Inflammatory macrophage treated with lipopolysaccharide for 1 hour (primary cell): Measurements from ENCODE around the gene PRKRIP1.
"Not testable (repeated sequence)": the region's sequence is repeated elsewhere in the genome, so short reads cannot be mapped to it uniquely, and the experiment has no call there.

Experiments used
- DNase-seq, 2 donors: peaks; one replicate each; pipeline ENCODE4 v3.0.0-alpha.2; 2020 to 2022

The PRKRIP1 gene

GRCh38 chr7:102404005-102404861, 8.1 kb downstream of the PRKRIP1 start:
- peak; percentile 60 to 69 for DNase-seq

GRCh38 chr7:102404862-102405188, 8.7 kb downstream of the PRKRIP1 start:
- not testable (repeated sequence) for DNase-seq

- DNase-seq: no peak
Measured at GRCh38 chr7:102407910-102408309, 11.7 kb downstream of the PRKRIP1 start.

GRCh38 chr7:102408530-102408929, 12.4 kb downstream of the PRKRIP1 start:
- DNase-seq: not testable (repeated sequence)

GRCh38 chr7:102409340-102409739, 13.2 kb downstream of the PRKRIP1 start:
- DNase-seq: no peak

- DNase-seq: no peak
Measured at GRCh38 chr7:102410123-102410522, 14.0 kb downstream of the PRKRIP1 start.

- DNase-seq: no peak
Measured at GRCh38 chr7:102410918-102411317, 14.8 kb downstream of the PRKRIP1 start.

GRCh38 chr7:102412548-102412947, 16.4 kb downstream of the PRKRIP1 start:
- DNase-seq: peak in 1 of 2 donors; percentile 67

GRCh38 chr7:102413091-102413490, 16.9 kb downstream of the PRKRIP1 start:
- no peak for DNase-seq

- DNase-seq: no peak
Measured at GRCh38 chr7:102413611-102414010, 17.4 kb downstream of the PRKRIP1 start.

- no peak for DNase-seq
Measured at GRCh38 chr7:102415685-102416225, 19.6 kb downstream of the PRKRIP1 start.

- DNase-seq: no peak
Measured at GRCh38 chr7:102416406-102416805, 20.2 kb downstream of the PRKRIP1 start.

- no peak for DNase-seq
Measured at GRCh38 chr7:102417105-102417504, 20.9 kb downstream of the PRKRIP1 start.

- DNase-seq: no peak
Measured at GRCh38 chr7:102418592-102418991, 22.4 kb downstream of the PRKRIP1 start.

- no peak for DNase-seq
Measured at GRCh38 chr7:102421706-102422240, 25.6 kb downstream of the PRKRIP1 start.

- no peak for DNase-seq
Measured at GRCh38 chr7:102424129-102424551, 28.0 kb downstream of the PRKRIP1 start.

GRCh38 chr7:102424787-102425218, 28.6 kb downstream of the PRKRIP1 start:
- DNase-seq: peak; percentile 83 to 95

- DNase-seq: peak; percentile 96 to 100
Measured at GRCh38 chr7:102425639-102426267, 29.6 kb downstream of the PRKRIP1 start.

- peak; percentile 90 to 96 for DNase-seq
Measured at GRCh38 chr7:102426268-102427018, 30.3 kb downstream of the PRKRIP1 start.

- peak; percentile 52 to 57 for DNase-seq
Measured at GRCh38 chr7:102427019-102427405, 30.8 kb downstream of the PRKRIP1 start.

GRCh38 chr7:102429141-102429899, 33.2 kb downstream of the PRKRIP1 start:
- peak; percentile 23 to 69 for DNase-seq
